HG02642 (cell line): ENCODE measurements around the gene GRID2IP.

Source experiments
- ATAC-seq: cut with Tn5 transposase; IDR thresholded peaks from one replicate; pipeline ENCODE4 v1.9.1; 2021; ENCODE audit warnings: mild to moderate bottlenecking; ENCODE audit not compliant: unreplicated experiment, poor library complexity

GRID2IP gene

DNA sequence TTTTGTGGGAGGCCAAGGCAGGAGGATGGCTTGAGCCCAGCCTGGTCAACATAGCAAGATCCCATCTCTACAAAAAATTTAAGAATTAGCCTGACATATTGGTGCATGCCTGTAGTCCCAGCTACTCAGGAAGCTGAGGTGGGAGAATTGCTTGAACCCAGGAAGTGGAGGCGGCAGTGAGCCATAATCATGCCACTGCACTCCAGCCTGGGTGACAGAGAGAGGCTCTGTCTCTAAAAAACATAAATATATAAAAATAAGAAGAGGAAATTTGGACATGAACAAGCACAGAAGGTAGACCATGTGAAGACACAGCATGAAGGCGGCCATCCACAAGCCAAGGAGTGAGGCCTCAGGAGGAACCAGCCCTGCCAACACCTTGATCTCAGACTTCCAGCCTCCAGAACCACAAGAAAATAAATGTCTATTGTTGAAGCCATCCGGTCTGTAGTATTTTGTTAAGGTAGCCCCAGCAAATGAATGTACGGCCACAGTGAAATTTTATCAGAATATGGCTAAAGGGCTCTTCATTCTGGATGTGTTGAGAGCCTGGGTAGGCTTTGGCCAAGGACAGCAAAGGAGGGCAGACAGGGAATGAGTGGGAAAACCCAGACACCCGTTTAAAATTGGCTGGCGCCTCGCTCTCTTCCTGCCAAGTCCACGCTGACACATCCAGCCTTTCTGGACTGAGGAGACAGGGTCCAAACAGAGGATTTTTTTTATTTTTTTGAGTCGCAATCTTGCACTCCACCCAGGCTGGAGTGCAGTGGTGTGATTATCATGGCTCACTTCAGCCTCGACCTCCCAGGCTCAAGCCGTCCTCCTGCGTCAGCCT lies 12.9 kb upstream of the GRID2IP start:
- ATAC-seq, result no peak

DNA sequence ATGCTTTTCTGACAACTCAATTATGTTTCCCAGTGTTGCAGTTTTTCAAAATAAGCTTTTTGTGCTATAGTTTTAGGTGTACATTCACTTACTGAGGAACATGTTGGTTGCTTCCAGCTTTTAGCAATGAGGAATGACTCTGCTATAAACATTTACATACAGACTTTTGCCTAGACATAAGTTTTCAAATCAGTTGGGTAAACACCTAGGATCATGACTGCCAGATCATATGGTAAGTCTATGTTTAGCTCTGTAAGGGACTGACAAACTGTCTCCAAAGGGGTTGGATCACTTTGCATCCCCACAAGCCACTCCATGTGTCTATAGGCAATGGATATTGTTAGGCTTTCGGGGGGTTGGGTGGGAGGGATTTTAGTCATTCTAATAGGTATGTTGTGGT lies 10.8 kb upstream of the GRID2IP start:
- no peak for ATAC-seq

DNA sequence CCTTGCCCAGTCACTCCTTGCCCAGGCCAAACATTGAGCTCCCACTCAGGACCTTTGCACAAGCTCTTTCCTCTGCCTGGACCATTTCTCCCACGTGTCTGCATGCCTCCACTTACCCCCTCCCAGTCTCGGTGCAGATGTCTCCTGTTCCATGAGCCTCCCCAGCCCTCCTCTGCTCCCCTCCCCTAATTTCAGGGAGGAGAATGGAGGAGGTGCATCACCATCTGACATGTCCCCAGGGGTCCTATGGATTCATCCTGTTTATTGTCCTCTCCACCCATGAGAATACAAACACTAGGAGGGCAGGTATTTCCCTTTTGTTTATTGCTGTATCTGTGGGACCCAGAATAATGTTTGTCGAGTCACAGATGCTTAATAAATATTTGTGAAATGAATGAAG lies 8.6 kb upstream of the GRID2IP start:
- no peak for ATAC-seq

DNA sequence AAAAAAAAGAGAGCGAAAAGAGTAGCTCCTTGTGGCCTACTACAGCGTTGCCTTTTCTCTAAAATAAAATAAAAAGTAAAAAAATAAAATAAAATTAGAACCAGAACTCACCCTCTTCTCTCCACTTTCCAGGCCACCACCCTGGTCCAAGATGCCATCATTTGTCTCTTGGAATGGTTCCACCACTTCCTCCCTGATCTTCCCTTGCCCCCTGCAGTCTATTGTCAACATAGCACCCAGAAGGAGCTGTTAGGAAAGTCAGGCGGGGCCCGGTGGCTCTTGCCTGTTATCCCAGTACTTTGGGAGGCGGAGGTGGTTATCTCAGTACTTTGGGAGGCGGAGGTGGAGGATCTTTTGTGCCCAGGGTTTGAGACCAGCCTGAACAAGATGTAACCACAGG lies 7.6 kb upstream of the GRID2IP start:
- ATAC-seq, result no peak

DNA sequence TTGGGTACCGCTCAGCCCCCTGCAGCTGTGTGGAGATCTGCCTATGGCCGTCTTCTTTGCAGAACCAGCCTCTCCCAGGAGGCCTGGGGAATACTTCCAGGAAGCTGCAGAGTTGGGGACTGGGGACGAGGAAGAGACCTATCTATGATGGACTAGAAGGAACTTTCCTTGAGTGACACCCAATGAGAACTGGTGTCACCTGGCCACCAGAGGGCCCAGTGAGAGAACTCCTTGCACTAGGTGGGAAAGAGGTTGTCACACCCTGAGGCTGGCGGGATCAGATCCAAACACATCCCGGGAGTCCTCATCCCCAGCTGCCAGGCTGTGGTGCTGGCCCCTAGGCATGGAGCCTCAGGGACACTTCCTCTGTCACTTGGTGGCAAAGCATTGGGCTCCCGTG lies 4.9 kb upstream of the GRID2IP start:
- no peak for ATAC-seq

DNA sequence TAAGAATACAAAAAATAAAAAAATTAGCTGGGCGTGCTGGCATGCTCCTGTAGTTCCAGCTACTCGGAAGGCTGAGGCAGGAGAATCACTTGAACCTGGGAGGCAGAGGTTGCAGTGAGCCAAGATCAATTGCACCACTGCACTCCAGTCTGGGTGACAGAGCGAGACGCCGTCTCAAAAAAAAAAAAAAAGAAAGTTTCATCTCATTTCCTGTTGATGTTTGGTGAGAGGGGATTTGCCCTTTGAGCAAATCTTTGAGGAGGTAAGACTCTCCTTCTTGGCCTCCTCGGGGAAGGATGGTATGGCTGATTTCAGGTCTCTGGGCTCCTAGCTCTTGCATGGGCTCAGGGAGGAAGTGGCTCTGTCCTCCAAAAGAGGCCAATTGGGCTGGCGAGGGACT lies 3.6 kb upstream of the GRID2IP start:
- no peak for ATAC-seq

DNA sequence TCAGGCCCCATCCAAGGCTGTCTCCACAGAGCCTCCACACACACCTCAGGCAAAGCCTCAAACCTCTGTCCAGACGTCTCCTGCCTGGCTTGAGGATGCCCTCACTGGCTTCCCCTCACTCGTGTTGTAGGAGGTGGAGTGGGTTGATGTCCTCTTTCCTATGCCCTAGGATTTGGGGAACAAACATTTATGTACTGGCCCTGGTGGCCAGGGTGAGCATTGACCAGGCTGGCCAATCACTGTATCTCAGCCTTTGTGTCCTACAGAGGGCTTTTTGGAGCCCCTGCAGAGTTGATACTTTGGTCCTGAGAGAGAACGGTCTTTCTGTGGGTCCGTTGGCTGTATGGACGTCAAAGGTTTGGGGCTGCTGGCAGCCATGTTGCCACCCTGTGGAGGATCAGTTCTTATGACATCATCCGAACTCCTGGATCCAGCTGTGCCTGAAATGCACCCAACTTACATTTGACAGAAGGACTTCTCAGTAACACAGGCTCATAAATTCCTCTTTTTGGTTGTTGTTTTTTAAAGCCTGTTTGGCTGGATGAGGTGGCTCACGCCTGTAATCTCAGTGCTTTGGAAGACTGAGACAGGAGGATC lies 2.3 kb upstream of the GRID2IP start:
- ATAC-seq, result no peak

DNA sequence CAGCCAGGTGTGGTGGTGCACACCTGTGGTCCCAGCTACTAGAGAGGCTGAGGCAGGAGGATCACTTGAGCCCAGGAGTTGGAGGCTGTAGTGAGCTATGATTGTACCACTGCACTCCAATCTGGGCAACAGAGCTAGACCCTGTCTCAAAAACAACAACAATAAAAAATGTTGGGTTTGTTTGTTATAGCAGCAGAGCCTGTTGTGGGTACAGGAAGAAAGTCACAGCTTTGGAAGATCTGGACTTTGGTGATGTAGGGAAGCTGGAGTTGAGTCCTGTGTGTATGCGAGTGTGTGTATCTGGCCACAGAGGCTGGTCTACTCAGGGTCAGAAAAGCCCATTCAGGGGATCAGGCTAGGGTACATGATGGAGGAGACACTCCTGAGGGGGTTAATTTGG lies 3.9 kb downstream of the GRID2IP start:
- no peak for ATAC-seq

DNA sequence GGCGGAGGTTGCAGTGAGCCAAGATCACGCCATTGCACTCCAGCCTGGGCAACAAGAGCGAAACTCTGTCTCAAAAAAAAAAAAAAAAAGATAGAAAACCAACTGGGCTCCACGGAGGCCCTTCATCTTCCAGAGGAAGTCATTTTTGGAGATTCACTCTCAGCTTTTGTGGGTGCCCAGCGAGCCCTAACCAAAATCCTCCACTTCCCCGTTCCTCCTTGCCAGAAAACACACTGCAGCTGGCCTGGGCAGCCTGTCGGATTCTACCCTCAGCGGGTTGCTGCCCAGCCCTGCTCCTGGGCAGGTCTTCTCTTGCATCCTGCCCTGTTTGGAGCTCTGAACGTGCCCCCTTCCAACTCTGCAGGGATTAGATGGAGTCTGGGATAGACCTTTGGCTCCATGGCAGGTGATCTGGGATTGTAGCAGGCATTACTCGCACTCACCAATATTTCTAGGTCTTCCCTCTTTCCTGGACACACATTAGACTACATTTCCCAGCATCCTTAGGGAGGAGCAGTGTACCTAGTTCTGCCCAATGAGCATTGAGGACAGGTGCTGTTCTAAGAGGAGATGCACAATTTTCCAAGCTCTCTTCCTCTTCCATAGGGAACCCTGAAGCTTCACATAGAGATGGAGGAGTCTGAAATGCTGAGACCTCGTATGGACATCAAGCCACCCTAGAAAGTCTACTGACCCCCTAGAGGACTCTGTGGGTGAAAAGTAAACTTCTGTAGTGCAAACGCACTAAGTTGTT lies 4.6 kb downstream of the GRID2IP start:
- no peak for ATAC-seq

DNA sequence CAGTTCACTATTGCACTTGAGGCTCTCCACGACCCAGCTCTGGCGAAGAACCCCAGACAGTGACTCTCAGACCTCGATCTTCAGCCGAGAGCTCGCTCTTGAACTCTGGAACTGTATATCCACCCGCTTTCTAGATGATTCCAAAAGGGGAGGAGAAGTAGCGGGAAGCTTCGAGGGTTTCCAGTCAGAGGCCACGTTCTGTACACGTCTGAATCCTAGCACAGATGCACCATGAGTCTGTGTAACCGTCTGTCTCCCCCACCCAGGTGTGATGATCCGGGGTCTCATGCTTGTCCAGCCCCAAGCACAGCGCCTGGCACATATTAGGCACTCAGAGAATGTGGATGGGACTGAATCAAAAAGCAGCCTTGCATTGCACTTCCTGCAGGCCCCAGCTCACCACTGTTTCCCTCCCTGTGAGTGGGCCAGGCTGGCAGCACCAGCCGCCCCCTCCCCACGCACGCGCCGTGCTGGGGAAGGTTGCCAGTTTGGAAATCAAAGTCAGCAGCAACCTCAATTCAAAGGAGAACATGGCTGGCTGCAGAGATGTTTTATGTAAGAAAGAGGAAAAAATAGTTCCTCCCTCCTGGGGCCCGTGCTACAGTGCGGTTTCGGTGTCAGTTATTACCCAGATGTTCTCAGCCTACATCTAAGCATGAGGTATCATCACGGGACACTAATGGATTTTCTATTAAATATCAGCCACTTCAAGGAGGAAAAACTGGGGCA lies 5.7 kb downstream of the GRID2IP start:
- ATAC-seq, result no peak

DNA sequence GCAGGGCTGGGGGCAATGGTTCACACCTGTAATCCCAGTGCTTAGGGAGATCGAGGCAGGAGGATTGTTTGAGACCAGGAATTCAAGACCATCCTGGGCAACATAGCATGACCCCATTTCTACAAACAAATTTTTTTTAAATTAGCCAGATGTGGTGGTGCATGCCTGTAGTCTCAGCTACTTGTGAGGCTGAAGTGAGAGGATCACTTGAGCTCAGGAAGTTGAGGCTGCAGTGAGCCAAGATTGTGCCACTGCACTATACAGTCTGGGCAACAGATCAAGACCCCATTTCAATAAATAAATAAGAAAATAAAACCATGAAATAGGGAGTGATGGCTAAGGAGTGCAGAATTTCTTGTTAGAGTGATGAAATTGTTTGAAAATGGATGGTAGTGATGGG lies 8.9 kb downstream of the GRID2IP start:
- no peak for ATAC-seq

DNA sequence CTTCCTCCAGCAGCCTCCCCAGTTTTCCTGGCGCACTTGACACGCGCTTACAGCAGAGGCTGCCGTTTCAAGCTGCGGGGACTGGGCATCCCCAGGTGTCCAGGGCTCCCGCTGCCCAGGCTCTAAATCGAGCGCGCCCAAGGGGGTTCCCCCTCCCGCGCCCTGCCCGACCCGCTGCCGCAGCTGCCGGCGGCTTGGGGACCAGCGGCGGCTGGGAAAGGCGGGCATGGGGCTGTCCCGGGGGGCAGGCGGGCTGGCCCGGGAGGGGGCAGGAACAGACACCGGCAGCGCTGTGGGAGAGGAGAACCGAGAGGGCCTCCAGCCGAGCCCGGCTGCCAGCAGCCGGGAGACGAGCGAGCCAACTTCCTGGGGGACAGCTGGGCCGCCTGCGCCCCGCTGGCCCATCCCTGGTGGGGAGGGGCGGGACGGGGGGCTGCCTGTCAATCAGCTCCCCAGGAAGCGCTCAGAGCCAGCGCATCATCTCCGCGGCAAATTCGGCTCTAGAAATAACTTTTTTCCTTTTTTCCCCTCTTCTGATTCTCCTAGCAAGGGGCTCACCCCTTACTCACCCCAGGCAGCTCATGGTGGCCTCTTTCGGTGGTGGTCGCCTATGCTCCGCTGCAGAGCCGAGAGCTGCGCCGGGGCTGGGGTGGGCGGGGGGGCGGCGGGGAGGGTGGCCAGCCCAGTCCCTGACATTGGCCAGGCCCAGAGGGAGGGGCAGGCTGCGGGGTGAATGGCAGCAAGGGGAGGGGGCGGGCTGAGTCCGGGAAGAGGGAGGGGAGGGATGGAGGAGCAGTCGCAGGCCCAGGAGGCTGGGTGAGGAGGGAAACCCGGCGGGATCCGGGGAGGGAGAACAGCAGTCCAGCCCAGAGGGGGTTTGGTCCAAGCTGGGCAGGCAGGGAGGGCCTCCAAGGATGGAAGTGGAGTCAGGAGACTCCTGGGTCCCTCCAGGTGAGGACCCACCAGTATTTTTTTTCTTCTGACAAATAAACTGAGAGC lies 14.7 kb downstream of the GRID2IP start:
- ATAC-seq, result no peak

DNA sequence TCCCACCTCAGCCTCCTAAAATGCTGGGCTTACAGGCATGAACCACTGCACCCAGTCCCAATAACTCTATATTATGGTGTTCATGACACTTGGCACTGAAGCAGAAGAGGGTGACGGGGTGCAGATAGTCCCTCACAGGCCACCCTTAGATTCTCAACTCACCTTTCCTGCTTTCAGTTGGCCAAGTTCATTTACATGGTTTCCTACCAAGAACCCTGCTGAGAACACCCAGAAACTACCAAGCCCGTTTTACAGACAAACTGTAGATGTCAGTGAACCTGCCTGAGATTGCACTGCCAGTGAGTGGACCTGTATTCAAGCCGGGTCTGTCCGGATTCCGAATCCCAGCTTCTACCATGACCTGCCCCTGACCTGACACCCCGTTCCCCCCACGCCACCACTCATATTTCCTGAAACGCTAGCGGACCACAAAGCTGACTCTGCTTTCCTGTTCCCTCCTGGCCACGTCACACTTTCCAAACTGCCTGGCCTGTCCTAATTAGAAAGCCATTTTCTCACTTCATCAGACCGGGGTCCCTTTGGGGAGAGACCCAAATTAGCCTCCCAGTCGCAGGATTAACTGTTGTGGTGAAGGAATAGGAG lies 17.3 kb downstream of the GRID2IP start:
- ATAC-seq, result no peak

DNA sequence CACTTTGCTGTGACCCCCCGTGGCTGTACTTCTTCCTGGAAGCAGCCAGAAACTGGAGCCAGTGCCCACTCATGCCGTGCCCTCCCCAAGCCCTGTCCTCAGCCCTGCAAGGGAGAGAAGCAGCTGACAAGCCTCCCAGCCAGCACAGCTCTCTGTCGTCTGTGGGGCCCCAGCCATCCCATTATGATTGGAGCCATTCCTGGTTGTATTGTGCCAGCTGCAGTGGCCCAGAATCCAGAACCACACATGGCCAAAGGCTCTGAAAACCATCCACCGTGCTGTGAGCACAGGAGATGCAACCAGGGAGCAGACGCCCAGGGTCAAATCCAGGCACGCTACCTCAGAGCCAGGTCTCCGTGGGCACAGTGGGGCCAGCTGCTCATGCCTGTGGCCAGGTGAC lies 18.7 kb downstream of the GRID2IP start:
- ATAC-seq, result no peak

DNA sequence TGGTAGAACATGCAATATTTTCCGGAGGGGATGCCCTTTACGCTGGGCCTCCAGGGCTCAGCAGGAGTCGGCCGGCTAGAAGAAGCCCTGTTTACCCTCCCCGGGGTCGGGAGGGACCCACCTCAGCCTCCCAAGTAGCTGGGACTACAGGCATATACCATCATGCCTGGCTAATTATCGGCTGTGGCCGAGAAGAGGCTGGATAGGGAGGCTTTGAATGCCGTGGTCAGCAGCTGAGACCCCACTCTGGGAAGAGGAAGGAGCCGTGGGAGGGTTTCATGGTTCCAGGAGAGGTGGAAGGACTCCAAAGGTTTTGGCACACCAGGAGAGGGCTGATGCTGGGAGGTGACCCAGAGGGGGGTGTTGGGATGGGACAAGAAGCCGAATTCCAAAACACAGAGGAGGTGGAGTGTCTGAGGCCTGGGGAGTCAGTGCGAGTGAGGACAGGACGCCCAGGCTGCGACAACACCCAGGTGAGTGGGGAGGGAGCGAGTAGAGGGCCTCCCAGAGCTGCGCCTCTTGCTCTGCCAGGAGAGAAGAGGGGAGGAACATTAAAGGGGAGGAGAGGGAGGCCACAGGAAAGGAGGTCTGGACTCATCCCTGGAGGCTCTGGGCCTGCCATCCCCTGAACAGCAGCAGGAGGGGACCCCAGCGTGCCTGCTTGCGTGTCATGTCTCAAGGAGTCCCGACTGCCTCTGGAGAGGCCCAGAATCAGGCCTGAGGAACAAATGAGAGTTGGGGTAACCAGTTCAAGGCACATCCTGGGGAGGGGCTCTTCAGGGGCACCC lies 19.6 kb downstream of the GRID2IP start:
- ATAC-seq, result no peak

DNA sequence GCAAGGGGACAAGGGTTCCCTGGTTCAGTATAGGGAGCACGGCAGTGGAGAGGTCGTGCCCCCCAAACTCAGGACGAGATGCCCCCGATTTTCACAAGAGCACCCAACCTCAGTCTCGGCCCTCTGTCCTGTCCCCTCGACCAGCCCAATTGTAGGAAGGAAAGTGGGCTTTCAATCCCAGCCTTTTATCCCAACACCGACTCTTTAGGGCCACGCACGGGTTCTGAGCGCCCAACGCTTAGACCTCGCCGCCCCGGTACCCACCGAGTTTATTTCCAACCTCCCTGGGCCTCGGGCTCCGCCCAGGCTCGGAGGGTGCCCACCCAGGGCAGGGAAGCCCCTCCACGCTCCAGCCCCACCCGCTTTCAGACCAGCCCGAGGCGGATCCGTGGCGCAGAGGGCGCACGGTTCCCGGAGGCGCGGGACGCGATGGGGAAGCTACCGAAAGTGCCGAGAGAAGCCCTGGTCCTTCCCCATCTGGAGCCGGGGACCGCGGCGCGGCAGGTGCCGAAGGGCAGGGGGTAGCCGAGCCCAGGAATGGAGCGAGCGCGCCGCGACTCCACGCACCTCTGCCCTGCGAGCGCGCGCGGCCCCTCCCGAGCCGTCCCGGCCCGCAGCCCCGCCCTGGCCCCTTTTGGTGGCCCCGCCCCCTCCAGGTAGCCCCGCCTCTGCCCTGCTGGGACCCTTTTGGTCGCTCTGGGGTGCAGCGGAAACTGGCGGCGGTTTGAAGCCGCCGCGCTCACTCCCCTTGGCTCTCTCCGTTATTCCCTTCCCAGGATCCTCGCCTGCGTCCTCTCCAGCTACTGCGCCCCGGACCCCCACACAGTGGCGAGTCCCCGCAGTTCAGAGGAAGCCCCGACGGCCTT lies 20.4 kb downstream of the GRID2IP start:
- no peak for ATAC-seq

DNA sequence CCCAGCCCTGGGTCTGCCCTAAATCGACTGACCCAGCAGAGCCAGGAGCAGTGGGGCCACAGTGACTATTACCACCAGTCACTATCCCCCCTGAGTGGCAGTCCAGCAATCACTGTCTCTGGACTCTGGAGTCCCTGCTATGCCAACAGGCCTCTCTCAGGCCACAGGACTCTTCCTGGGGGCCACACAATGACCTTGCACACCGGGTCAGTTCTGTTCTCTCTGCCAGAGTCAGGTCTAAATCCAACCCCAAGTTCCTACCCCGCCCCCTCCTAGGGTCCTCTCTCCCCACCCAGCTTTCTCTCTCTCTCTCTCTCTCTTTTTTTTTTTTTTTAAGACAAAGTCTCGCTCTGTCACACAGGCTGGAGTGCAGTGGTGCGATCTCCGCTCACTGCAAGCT lies 21.6 kb downstream of the GRID2IP start:
- no peak for ATAC-seq
